Thyroid gland (tissue), 4 donors: ENCODE results near the gene TMPRSS5. TPM values are rescaled to one million over a fixed set of nuclear protein-coding genes. Genes with fewer than 3 reads are reported as not detected.

Experiments used
- DNase-seq, 2 donors: peaks; one replicate each; pipeline ENCODE4 v3.0.0-alpha.2; 2019
- H3K27ac ChIP-seq, 3 donors: fragments of 200-600 bp; sonication (generic); 1 replicate in 2 of 3; 2 replicates in 1 of 3; pipeline ENCODE4 v1.5.1; 2016 to 2019; ENCODE audit warnings: mild to moderate bottlenecking in 1 of 3, moderate library complexity in 1 of 3
- H3K27me3 ChIP-seq: fragments of 200-600 bp; sonication (generic); one replicate; pipeline ENCODE4 v1.5.1; 2019
- H3K36me3 ChIP-seq, 2 donors: fragments of 200-600 bp; sonication (generic); one replicate each; pipeline ENCODE4 v1.5.1; 2016 to 2019
- H3K4me1 ChIP-seq, 2 donors: fragments of 200-600 bp; sonication (generic); one replicate each; pipeline ENCODE4 v1.5.1; 2017 to 2019
- H3K4me3 ChIP-seq, 3 donors: fragments of 200-600 bp; sonication (generic); replicated peaks in 1 of 3; 1 replicate in 2 of 3; 2 replicates in 1 of 3; pipeline ENCODE4 v1.5.1; 2016; ENCODE audit warnings: mild to moderate bottlenecking in 1 of 3
- H3K9me3 ChIP-seq: fragments of 200-600 bp; sonication (generic); one replicate; pipeline ENCODE4 v1.5.1; 2017
- POLR2A ChIP-seq, 2 donors: fragments of 450-650 bp; IDR thresholded peaks; one replicate each; pipeline ENCODE4 v1.6.1; 2017; ENCODE audit warnings: antibody characterized with exemption in 2 of 2, mild to moderate bottlenecking in 2 of 2, moderate library complexity in 1 of 2
- WGBS, 2 donors: methylation state at CpG; one replicate each; pipeline ENCODE4 v1.1.5; 2017; 5-methylcytosine and 5-hydroxymethylcytosine counted together
- intact Hi-C: fragments of 100-400 bp; cut with DNase I; formaldehyde crosslinking; loops from one replicate; pipeline ENCODE4 v1.15.1; 2023
- total RNA-seq, 4 donors: library from RNA; depleted of rRNA; stranded (reverse); fragments of >200 nt; gene quantifications; one replicate each; pipeline ENCODE4 v1.2.3, GENCODE V29; 2016
- TF ChIP-seq, protein P1 (sequence below), 6 experiments: fragments of 200-600 bp in 3 of 6; fragments of 450-650 bp in 3 of 6; sonication (generic) in 3 of 6; IDR thresholded peaks; one replicate each; pipeline ENCODE4 v1.5.1; 2016 to 2019; ENCODE audit warnings: antibody characterized with exemption in 6 of 6, mild to moderate bottlenecking in 2 of 6, inconsistent platforms in 1 of 6, moderate library complexity in 1 of 6

TMPRSS5 gene
- total RNA-seq = under 1 TPM in 3 of 4 donors, not detected in 1; 0.40 to 0.59 (median 0.45) TPM

DNA sequence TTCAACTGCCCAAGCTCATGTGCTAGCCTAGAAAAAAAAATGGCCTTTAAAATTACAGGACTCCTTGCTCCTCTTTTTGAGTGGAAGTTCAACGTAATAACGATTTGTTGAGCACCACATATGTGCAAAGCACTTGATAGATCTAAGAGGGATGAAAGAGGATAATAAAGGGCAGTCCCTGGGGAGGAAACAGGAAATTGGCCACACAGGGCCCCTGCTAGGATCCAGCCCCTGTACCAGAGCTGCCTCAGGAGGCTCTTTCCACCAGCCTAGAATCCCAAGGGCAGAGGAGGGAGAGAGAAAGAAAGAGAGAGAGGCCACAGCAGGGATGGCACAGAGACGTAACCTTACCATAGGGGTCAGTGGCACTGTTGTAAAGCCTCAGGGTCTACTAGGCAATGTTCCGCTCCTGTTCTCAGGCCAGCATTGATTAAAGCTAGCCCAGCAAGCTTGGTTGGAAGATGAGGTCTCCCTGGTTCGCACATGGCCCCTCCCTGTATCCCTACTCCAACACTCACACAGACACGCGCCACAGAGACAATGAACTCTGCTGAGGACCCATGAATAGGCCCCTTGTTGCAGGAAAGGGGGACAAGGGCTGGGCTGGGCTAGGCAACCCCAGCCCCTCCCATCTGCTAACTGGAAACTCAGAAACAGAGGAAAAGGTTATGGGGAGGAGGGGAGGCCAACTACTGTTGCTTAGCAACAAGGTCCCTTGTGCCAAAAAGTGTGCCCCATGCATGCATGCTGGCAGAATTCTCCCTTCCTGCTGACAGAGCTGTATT is at the start of gene TMPRSS5:
TSS of gene TMPRSS5 (minus strand) at position 438 of the 785 bp plus-strand sequence. CDS start at position 354, 84 bp downstream.
- Histone ChIP-seq H3K36me3 (no peaks in the 10 kb centered on the region), H3K4me3 (no peak within 1 kb of the TSS), H3K9me3 (no peaks in the 10 kb centered on the region), H3K4me1 (no peaks in the 10 kb centered on the region), H3K27ac (no peak within 1 kb of the TSS), H3K27me3 (no peaks in the 10 kb centered on the region)
- TF ChIP-seq POLR2A (IDR thresholded peaks at IDR 0.05) = no peak
- TF ChIP-seq, protein P1, sequence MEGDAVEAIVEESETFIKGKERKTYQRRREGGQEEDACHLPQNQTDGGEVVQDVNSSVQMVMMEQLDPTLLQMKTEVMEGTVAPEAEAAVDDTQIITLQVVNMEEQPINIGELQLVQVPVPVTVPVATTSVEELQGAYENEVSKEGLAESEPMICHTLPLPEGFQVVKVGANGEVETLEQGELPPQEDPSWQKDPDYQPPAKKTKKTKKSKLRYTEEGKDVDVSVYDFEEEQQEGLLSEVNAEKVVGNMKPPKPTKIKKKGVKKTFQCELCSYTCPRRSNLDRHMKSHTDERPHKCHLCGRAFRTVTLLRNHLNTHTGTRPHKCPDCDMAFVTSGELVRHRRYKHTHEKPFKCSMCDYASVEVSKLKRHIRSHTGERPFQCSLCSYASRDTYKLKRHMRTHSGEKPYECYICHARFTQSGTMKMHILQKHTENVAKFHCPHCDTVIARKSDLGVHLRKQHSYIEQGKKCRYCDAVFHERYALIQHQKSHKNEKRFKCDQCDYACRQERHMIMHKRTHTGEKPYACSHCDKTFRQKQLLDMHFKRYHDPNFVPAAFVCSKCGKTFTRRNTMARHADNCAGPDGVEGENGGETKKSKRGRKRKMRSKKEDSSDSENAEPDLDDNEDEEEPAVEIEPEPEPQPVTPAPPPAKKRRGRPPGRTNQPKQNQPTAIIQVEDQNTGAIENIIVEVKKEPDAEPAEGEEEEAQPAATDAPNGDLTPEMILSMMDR (IDR thresholded peaks at IDR 0.05) = no peak
- WGBS, 2 donors = 81 to 87% methylated on average over 7 of the region's 7 CpGs
- intact Hi-C loops = no loop called here
- DNase-seq = no peak

DNA sequence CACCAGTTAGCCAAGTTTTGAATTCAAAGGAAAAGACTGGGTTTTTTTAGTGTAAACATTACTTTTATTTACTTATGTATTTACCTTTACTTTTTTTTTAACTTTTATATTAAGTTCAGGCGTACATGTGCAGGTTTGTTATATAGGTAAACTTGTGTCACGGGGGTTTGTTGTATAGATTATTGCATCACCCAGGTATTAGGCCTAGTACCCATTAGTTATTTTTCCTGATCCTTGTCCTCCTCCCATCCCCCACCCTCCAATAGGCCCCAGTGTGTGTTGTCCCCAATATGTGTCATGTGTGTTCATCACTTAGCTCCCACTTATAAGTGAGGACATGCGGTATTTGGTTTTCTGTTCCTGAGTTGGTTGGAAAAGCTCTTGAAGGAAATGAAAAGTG is 46.8 kb upstream of the TMPRSS5 start:
- Histone ChIP-seq H3K27ac (no peak overlapping the region), H3K27me3 (no peaks in the 10 kb centered on the region), H3K36me3 (peaks cover 8 to 20% of the 10 kb centered on the region in 2 donors), H3K9me3 (no peaks in the 10 kb centered on the region), H3K4me3 (no peak overlapping the region), H3K4me1 (no peaks in the 10 kb centered on the region)
- intact Hi-C loops = no loop called here
- no peak for DNase-seq
- 94 to 97% methylated on average over 3 of the region's 3 CpGs for WGBS, 2 donors
- TF ChIP-seq, protein P1 (IDR thresholded peaks at IDR 0.05) = no peak
- no peak for TF ChIP-seq POLR2A (IDR thresholded peaks at IDR 0.05)

DNA sequence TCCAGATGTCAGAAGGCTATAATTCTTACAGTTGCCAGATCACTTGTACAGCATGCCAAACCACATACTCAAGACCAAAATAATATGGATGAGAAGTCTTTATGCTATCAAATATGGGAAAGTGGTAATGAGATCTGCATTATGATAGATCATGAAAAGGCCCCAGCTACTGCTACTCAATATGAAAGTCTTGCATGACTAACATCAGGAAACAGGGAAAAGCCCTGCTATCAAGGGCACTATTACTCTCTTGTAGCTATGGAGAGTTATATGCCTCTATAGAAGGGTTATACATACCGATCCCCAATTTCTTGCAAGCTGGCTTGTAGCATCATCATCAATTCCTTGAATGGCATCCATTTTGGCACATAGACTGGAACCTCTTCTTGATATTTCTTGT is 30.2 kb upstream of the TMPRSS5 start:
- TF ChIP-seq, protein P1 (IDR thresholded peaks at IDR 0.05) = no peak
- TF ChIP-seq POLR2A (IDR thresholded peaks at IDR 0.05) = no peak
- Histone ChIP-seq H3K36me3 (peaks cover 39 to 54% of the 10 kb centered on the region in 2 donors), H3K4me3 (no peak overlapping the region), H3K9me3 (no peaks in the 10 kb centered on the region), H3K4me1 (no peaks in the 10 kb centered on the region), H3K27ac (no peak overlapping the region), H3K27me3 (no peaks in the 10 kb centered on the region)
- 96 to 100% methylated on average over 1 of the region's 1 CpG for WGBS, 2 donors
- DNase-seq = no peak
- intact Hi-C loops = no loop called here

DNA sequence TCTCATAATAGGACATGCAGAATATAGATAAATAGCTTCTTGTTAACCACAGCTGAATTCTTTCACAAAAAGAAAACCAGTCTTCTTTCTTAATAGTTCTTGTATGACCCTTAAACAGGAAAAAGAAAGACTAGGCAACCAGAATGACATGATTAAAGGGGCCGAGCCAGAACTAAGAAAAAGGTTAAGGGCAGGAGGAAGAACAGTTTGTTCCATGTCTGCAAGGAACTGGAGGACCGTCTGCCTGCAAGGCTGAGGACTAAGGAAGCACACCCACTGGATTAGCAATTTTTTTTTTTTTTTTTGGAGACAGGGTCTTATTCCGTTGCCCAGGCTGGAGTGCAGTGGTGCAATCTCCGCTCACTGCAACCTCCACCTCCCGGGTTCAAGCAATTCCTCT is 26.0 kb upstream of the TMPRSS5 start:
- Histone ChIP-seq H3K36me3 (peaks cover 21 to 31% of the 10 kb centered on the region in 2 donors), H3K27me3 (no peaks in the 10 kb centered on the region), H3K4me1 (no peaks in the 10 kb centered on the region), H3K27ac (no peak overlapping the region), H3K9me3 (no peaks in the 10 kb centered on the region), H3K4me3 (no peak overlapping the region)
- WGBS, 2 donors = 92 to 94% methylated on average over 5 of the region's 5 CpGs
- TF ChIP-seq POLR2A (IDR thresholded peaks at IDR 0.05) = no peak
- TF ChIP-seq, protein P1 (IDR thresholded peaks at IDR 0.05) = no peak
- DNase-seq = no peak
- intact Hi-C loops = no loop called here
